Hepatocyte (in vitro differentiated cells): ENCODE data around the gene GALNT3.

Experiments used
- CTCF ChIP-seq: fragments of 200-600 bp; sonication (generic); IDR thresholded peaks from 2 replicates; pipeline ENCODE4 v1.5.1; 2016; ENCODE audit warnings: antibody characterized with exemption, mild to moderate bottlenecking; ENCODE audit not compliant: poor library complexity
- EZH2 ChIP-seq: fragments of 200-600 bp; sonication (generic); IDR thresholded peaks from 2 replicates; pipeline ENCODE4 v1.6.1; 2016; ENCODE audit warnings: antibody characterized with exemption, mild to moderate bottlenecking, borderline replicate concordance

- TF ChIP-seq CTCF (no peak), EZH2 (no peak)
Measured at GRCh38 chr2:165827016-165827920, 33.2 kb upstream of the GALNT3 start.
